Kidney capillary endothelial cell (primary cell): ENCODE data around the gene SLC22A6.

Source experiments
- DNase-seq: peaks from one replicate; pipeline ENCODE4 v3.0.0-alpha.2; 2018; ENCODE audit warnings: low spot score

The SLC22A6 gene

GRCh38 chr11:62984451-62984991, at the start of gene SLC22A6:
Gene SLC22A6 (minus strand): TSS chr11:62984967. CDS start chr11:62984690, 277 bp downstream.
- no peak for DNase-seq

GRCh38 chr11:63032457-63032856, 47.7 kb upstream of the SLC22A6 start:
- no peak for DNase-seq

- peak; percentile 80 for DNase-seq
These were observed 39.3 kb upstream of the SLC22A6 start for GRCh38 chr11:63023841-63024648.

- no peak for DNase-seq
These were observed 38.6 kb upstream of the SLC22A6 start for GRCh38 chr11:63023222-63023814.

GRCh38 chr11:63022441-63022840, 37.7 kb upstream of the SLC22A6 start:
- DNase-seq = no peak

GRCh38 chr11:63020671-63021291, 36.0 kb upstream of the SLC22A6 start:
- DNase-seq = no peak

GRCh38 chr11:63019506-63019905, 34.7 kb upstream of the SLC22A6 start:
- no peak for DNase-seq

- no peak for DNase-seq
These were observed 32.7 kb upstream of the SLC22A6 start for GRCh38 chr11:63017306-63017974.

- no peak for DNase-seq
These were observed 30.9 kb upstream of the SLC22A6 start, which contains the start of gene SLC22A8 for GRCh38 chr11:63015521-63016215. Gene SLC22A8 (minus strand): TSS chr11:63015841. CDS start chr11:63014958, 883 bp downstream.

- DNase-seq = no peak
These were observed 29.8 kb upstream of the SLC22A6 start for GRCh38 chr11:63014408-63015055.

GRCh38 chr11:63012839-63013238, 28.1 kb upstream of the SLC22A6 start:
- no peak for DNase-seq

- DNase-seq = no peak
These were observed 27.7 kb upstream of the SLC22A6 start for GRCh38 chr11:63012430-63012829.

GRCh38 chr11:63010934-63011439, 26.2 kb upstream of the SLC22A6 start:
- no peak for DNase-seq

GRCh38 chr11:63007920-63008319, 23.2 kb upstream of the SLC22A6 start:
- DNase-seq = no peak

- DNase-seq = no peak
These were observed 16.7 kb upstream of the SLC22A6 start for GRCh38 chr11:63001456-63001855.

GRCh38 chr11:62999649-63000048, 14.9 kb upstream of the SLC22A6 start:
- DNase-seq = no peak

GRCh38 chr11:62999156-62999555, 14.4 kb upstream of the SLC22A6 start:
- DNase-seq = no peak

GRCh38 chr11:62996271-62996670, 11.5 kb upstream of the SLC22A6 start:
- DNase-seq = no peak

- no peak for DNase-seq
These were observed 10.0 kb upstream of the SLC22A6 start for GRCh38 chr11:62994775-62995174.

GRCh38 chr11:62988276-62988675, 3.5 kb upstream of the SLC22A6 start:
- DNase-seq = no peak
